HG03039 (cell line): ENCODE measurements around the gene EGFR.
"Not testable (repeated sequence)": the region's sequence is repeated elsewhere in the genome, so short reads cannot be mapped to it uniquely, and the experiment has no call there.

Source experiments
- ATAC-seq: cut with Tn5 transposase; IDR thresholded peaks from one replicate; pipeline ENCODE4 v1.9.1; 2021; ENCODE audit warnings: mild to moderate bottlenecking, moderate library complexity; ENCODE audit not compliant: unreplicated experiment

Gene EGFR

GRCh38 chr7:55161154-55161687 lies 142.4 kb downstream of the EGFR start:
- no peak for ATAC-seq

GRCh38 chr7:55162476-55162875 lies 143.7 kb downstream of the EGFR start:
- ATAC-seq, result no peak

- ATAC-seq, result no peak
Observed at GRCh38 chr7:55163733-55164132, 144.9 kb downstream of the EGFR start.

- no peak for ATAC-seq
Observed at GRCh38 chr7:55164527-55164926, 145.7 kb downstream of the EGFR start.

- no peak for ATAC-seq
Observed at GRCh38 chr7:55165176-55165861, 146.5 kb downstream of the EGFR start.

GRCh38 chr7:55167296-55167695 lies 148.5 kb downstream of the EGFR start:
- not testable (repeated sequence) for ATAC-seq

GRCh38 chr7:55170335-55171069 lies 151.7 kb downstream of the EGFR start:
- ATAC-seq, result no peak

GRCh38 chr7:55171157-55171556 lies 152.3 kb downstream of the EGFR start:
- ATAC-seq, result no peak

- no peak for ATAC-seq
Observed at GRCh38 chr7:55172161-55172560, 153.3 kb downstream of the EGFR start.

GRCh38 chr7:55172881-55173609 lies 154.2 kb downstream of the EGFR start:
- ATAC-seq, result no peak

- no peak for ATAC-seq
Observed at GRCh38 chr7:55173671-55174070, 154.9 kb downstream of the EGFR start.

GRCh38 chr7:55174456-55174855 lies 155.6 kb downstream of the EGFR start:
- no peak for ATAC-seq

GRCh38 chr7:55174856-55175255 lies 156.0 kb downstream of the EGFR start:
- ATAC-seq, result no peak

GRCh38 chr7:55177068-55177530 lies 158.3 kb downstream of the EGFR start:
- no peak for ATAC-seq

- ATAC-seq, result no peak
Observed at GRCh38 chr7:55177589-55178261, 158.9 kb downstream of the EGFR start.

GRCh38 chr7:55178292-55178862 lies 159.6 kb downstream of the EGFR start:
- no peak for ATAC-seq

GRCh38 chr7:55178863-55179773 lies 160.3 kb downstream of the EGFR start:
- ATAC-seq, result no peak

- no peak for ATAC-seq
Observed at GRCh38 chr7:55179931-55180682, 161.3 kb downstream of the EGFR start.
